Activated naive CD4-positive, alpha-beta T cell treated with anti-CD3 and anti-CD28 coated beads, Interleukin-2, amount 10 ng/mL, durations not matched to agents 7 days and 5 days (primary cell): ENCODE data around the gene TPGS1.

Experiments used
- CTCF ChIA-PET: fragments of 350-600 bp; sonication (Branson Sonifier 250); formaldehyde crosslinking; loops from one replicate; lab custom pipeline; 2021; ENCODE audit warnings: antibody characterized with exemption; lab: Charles Lee
- DNase-seq: peaks from one replicate; pipeline ENCODE4 v3.0.0-alpha.2; 2020
- H3K27ac Mint-ChIP-seq: one replicate; pipeline ENCODE4 v1.8.0; 2021; ENCODE audit warnings: mild to moderate bottlenecking, moderate library complexity, mixed read lengths
- H3K27me3 Mint-ChIP-seq: one replicate; pipeline ENCODE4 v1.8.0; 2021; ENCODE audit warnings: mild to moderate bottlenecking, mixed read lengths
- H3K36me3 Mint-ChIP-seq: one replicate; pipeline ENCODE4 v1.8.0; 2021; ENCODE audit warnings: mixed read lengths
- H3K4me1 Mint-ChIP-seq: one replicate; pipeline ENCODE4 v1.8.0; 2021; ENCODE audit warnings: mixed read lengths
- H3K4me3 Mint-ChIP-seq: one replicate; pipeline ENCODE4 v1.8.0; 2021; ENCODE audit warnings: mild to moderate bottlenecking, moderate library complexity, mixed read lengths
- H3K9me3 Mint-ChIP-seq: one replicate; pipeline ENCODE4 v1.8.0; 2021; ENCODE audit warnings: mixed read lengths

The TPGS1 gene

DNA sequence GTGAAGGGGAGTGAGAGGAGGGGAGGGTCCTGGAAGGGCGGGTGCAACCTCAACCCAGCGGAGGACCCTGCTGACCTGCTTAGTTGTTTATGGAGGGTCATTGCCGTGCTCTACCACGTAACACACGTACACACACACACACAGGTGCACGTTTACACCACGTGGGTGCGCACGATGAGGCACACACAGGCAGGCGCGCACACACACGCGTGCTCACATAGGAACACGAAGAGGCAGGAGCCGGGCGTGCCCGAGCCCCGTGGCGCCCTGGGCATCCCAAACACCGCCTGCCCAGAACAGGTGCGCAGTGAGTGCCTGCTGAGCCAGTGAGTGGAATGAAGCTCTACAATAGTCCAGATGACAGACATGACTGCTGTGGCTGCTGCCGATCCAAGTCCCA, 22.2 kb upstream of the TPGS1 start:
- Mint-ChIP-seq H3K4me1 (peaks cover 14% of the 10 kb centered on the region), H3K9me3 (peaks cover 17% of the 10 kb centered on the region), H3K36me3 (peaks cover 15% of the 10 kb centered on the region), H3K27me3 (peaks cover 46% of the 10 kb centered on the region), H3K27ac (no peak overlapping the region), H3K4me3 (no peak overlapping the region)
- CTCF ChIA-PET = interaction anchor here (0.7 to 1.2 kb wide), 2 partner anchors 10 to 25 kb away, joined by 3 read pairs; no protein-coding TSS in a partner anchor
- no peak for DNase-seq

DNA sequence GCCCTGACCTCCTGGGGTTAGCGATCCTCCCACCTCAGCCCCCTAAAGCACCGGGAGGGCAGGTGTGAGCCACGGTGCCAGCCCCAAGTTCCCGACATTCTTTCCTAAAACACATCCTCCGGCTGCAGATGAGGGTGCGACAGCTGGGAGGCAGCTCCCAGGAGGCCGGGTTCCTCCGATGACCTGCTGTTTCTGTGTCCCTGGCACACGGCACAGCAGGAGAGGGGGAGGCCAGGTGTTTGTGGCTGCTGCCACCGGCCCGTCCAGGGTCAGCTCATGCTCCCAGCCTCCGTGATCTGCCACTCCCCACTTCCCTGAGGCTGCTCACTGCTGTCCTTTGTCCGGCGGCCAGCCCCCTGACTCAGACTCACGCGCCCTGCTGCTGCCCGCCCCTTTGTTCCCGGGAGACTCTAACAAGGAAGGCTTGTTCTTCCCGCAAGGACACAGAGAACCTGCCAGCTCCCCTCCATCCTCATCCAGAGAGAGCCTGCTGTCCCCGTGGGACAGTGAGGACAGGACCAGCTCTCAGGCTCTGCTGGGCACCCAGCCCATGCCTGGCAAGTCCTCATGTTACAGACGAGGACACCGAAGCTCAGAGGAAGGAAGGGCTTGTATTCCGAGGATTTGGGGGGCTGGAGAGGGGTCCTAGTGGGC, 21.6 kb upstream of the TPGS1 start:
- Mint-ChIP-seq H3K27me3 (peaks cover 39% of the 10 kb centered on the region), H3K27ac (no peak overlapping the region), H3K4me1 (peaks cover 17% of the 10 kb centered on the region), H3K36me3 (peaks cover 8% of the 10 kb centered on the region), H3K9me3 (peaks cover 11% of the 10 kb centered on the region), H3K4me3 (no peak overlapping the region)
- DNase-seq = no peak
- CTCF ChIA-PET = interaction anchor here (0.7 to 1.2 kb wide), 2 partner anchors 10 to 24 kb away, joined by 3 read pairs; no protein-coding TSS in a partner anchor

DNA sequence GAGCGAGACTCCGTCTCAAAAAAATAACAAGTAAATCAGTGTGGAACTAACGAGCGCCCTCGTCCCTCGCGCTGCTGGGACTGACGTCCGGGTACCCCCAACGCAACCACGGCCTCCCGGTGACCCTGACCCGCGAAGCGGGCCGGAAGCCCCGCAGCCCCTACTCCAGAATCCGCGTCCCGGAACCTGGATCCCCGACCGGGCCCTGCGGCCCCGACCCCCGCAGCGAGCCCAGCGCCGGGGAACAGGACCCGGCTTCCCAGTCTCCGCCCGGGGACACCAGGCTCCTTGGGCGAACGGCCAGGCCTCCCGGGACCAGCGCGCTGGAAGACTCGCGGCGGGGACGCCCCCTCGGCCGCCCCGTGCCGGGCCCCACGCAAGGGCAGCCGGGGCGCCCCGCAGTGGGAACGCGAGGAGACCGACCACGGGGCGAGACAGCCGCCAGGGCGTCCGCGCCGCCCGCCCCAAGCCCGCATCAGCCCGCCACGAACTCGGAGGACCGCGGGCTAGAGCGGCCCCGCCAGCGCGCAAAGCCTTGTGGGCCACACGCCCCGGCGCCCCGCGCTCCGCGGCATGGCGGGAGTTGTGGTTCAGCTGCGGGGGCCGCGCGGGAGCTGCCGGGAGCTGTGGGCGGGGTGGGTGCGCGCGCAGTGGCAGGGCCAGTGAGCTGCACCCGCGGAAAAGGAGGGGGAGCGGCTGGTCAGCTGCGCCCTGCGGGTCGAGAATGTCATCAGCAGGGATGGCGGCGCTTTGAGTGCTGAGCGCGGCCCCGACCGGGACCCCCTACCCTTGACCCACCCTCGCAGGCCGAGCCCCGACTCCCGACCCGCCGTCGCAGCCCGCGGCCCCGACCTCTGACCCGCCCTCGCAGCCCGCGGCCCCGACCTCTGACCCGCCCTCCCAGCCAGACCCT, 18.5 kb upstream of the TPGS1 start:
- Mint-ChIP-seq H3K4me1 (peaks cover 18% of the 10 kb centered on the region), H3K36me3 (peaks cover under 1% of the 10 kb centered on the region), H3K27ac (peak overlapping the region; percentile 85), H3K4me3 (peak overlapping the region; percentile 79), H3K9me3 (peaks cover 7% of the 10 kb centered on the region), H3K27me3 (peaks cover 27% of the 10 kb centered on the region)
- peak; percentile 94 for DNase-seq
- CTCF ChIA-PET = interaction anchor here (1.0 to 1.6 kb wide), 2 partner anchors 18 to 22 kb away, joined by 7 to 12 read pairs; no protein-coding TSS in a partner anchor

DNA sequence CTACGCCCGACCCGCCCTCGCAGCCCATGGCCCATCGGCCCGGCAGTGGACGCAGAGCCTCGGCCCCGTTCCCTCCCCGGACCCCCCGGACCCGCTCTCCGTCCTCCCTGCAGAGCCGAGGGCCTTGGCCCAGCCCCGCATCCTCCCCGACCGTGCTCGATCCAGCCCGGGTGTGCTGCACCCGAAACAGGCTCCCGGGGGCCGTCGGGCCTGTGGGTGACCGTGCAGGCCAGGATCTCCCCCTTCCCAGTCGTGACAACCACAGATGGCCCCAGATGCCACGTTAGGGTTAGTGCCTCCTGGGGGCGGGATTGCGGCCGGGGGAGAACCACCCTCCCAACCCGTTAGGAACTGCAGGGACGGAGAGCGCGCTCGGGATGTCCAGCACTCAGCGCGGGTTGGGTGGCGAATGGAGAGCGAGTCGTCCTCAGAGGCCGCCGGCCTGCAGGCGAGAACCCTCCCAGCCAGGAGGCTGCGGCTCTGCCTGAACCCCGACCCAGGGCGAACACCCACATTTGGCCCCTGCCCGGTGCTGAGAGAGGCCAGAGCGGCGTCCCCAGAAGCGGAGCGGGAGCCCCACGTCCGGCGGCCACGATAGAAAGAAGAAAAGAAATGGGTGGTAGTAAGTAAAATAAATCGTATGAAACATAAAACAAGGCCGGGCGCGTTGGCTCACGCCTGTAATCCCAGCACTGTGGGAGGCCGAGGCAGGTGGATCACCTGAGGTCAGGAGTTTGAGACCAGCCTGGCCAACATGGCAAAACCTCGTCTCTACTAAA, 17.7 kb upstream of the TPGS1 start:
- CTCF ChIA-PET = interaction anchor here (0.9 to 2.1 kb wide), 4 partner anchors 15 to 21 kb away, joined by 3 to 12 read pairs (median 8); no protein-coding TSS in a partner anchor
- Mint-ChIP-seq H3K27ac (peak overlapping the region; percentile 84), H3K27me3 (peaks cover 26% of the 10 kb centered on the region), H3K36me3 (no peaks in the 10 kb centered on the region), H3K9me3 (peaks cover 7% of the 10 kb centered on the region), H3K4me1 (peaks cover 19% of the 10 kb centered on the region), H3K4me3 (peak overlapping the region; percentile 79)
- no peak for DNase-seq

DNA sequence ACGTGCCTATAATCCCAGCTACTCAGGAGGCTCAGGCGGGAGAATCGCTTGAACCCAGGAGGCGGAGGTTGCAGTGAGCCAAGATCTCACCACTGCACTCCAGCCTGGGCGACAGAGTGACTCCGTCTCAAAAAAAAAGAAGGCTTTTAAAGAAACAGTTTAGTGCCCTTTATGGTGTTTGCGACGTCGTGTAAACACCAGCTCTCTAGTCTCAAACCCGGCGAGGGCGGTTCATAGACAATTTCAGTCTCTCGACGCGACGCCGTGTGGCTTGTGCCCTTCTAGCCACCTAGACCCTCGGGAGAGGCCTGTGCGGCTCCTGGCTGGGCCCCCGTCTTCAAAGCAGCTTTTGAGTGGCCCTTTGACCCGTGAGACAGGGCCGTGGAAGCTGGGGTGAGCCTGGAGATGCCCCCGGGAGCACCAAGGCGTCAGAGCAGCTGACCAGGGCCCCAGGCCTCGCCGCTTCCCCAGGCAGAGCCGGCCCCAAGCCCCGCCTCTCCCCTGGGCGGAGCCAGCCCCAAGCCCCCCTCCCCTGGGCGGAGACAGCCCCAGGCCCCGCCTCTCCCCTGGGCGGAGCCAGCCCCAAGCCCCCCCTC, 16.1 kb upstream of the TPGS1 start:
- peaks cover 7% of the 10 kb centered on the region for H3K9me3 Mint-ChIP-seq
- no peaks in the 10 kb centered on the region for H3K36me3 Mint-ChIP-seq
- H3K4me3 Mint-ChIP-seq = no peak overlapping the region
- DNase-seq = no peak
- CTCF ChIA-PET = interaction anchor here (2.1 to 2.5 kb wide), 2 partner anchors 15 to 20 kb away, joined by 6 to 8 read pairs; partner anchors contain the start of gene TPGS1
- no peak overlapping the region for H3K27ac Mint-ChIP-seq
- H3K4me1 Mint-ChIP-seq = peaks cover 21% of the 10 kb centered on the region
- peaks cover 24% of the 10 kb centered on the region for H3K27me3 Mint-ChIP-seq

DNA sequence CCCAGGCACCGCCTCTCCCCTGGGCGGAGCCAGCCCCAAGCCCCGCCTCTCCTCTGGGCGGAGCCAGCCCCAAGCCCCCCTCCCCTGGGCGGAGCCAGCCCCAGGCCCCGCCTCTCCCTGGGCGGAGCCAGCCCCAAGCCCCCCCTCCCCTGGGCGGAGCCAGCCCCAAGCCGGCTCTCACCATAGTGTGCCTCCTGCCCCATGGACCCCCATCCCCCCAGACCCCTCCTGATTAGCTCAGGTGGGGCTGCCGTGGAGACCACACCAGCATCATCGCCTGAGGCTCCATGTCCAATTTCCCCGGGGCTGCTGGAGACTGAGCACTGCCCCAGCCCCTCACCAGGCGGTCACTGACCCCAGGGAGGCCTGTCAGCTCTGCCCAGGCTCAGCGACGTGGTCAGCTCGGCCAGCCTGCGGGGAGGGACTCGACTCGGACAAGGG, 15.2 kb upstream of the TPGS1 start:
- Mint-ChIP-seq H3K4me3 (no peak overlapping the region), H3K36me3 (no peaks in the 10 kb centered on the region), H3K4me1 (peaks cover 21% of the 10 kb centered on the region), H3K27me3 (peaks cover 29% of the 10 kb centered on the region), H3K9me3 (peaks cover 7% of the 10 kb centered on the region), H3K27ac (no peak overlapping the region)
- DNase-seq = peak; percentile 49
- CTCF ChIA-PET = interaction anchor here (2.5 kb wide), 1 partner anchor 14 kb away, joined by 6 read pairs; the partner anchor contains the start of gene TPGS1

DNA sequence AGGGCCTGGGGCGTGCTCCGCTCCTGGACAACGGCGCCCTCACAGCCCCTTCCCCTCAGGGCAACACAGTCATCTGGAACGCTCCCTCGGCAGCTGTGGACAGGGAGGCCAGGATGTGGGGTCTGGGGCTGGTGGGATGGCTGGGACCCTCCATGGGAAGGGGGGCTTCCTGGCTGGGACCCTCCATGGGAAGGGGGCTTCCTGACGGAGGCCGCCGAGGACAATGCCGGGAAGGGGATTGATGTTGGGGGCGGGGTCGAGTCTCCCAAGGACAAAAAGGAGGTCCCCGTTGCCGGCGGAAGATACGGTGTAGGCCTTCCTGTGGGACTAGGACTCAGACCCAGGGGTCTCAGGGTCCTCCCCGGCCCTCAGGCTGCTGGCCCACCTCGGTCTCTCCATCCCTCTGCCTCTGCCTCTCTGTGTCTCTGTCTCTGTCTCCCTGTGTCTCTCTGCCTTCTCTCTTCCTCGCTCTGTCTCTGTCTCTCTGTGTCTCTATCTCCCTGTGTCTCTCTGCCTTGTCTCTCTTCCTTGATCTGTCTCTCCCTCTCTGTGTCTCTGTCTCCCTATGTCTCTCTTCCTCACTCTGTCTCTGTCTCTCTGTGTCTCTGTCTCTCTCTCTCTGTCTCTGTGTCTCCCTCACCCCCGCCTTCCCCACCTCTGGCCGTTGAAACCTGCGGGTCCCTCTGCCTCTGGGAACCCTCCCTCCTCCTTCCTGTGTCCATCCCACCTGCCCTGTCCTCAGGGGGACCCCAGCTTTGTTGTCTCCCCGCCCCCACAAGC, 13.7 kb upstream of the TPGS1 start:
- Mint-ChIP-seq H3K36me3 (no peaks in the 10 kb centered on the region), H3K4me1 (peaks cover 20% of the 10 kb centered on the region), H3K4me3 (no peak overlapping the region), H3K9me3 (peaks cover 7% of the 10 kb centered on the region), H3K27me3 (peaks cover 42% of the 10 kb centered on the region), H3K27ac (peak overlapping the region; percentile 42)
- CTCF ChIA-PET = interaction anchor here (2.7 kb wide), 1 partner anchor 12 kb away, joined by 18 read pairs; no protein-coding TSS in a partner anchor
- DNase-seq = no peak

DNA sequence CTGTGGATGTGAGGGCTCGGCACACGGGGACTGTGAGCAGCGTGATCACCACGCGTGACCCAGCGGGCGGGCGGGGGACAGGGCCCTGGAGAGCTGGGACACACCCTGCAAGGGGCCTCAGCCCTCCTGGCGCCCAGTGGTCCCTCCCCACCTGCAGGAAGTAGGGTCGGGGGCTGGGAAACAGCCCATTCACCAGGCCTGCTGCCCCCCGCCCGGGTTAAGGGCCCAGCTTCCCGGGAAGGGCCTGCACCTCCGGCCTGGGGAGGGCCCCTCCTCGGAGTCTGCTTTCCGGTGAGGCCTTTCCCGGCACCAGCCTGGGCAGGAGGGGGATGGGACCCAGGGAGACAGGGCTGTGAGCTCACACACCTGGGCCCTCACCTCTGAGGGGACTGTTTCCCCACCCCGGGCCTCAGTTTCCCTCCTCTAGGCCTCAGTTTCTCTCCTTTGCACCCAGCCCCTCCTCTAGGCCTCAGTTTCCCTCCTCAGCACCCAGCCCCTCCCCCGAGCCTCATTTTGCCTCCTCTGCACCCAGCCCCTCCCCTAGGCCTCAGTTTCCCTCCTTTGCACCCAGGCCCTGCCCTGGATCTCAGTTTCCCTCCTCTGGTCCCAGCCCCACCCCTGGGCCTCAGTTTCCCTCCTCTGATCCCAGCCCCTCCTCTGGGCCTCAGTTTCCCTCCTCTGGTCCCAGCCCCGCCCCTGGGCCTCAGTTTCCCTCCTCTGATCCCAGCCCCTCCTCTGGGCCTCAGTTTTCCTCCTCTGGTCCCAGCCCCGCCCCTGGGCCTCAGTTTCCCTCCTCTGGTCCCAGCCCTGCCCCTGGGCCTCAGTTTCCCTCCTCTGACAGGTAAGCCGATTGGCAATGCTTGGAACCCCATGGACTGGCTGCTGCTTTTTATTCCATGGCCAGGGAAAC, 12.9 kb upstream of the TPGS1 start:
- DNase-seq = no peak
- H3K9me3 Mint-ChIP-seq = peaks cover 7% of the 10 kb centered on the region
- CTCF ChIA-PET = interaction anchor here (2.7 kb wide), 1 partner anchor 11 kb away, joined by 18 read pairs; no protein-coding TSS in a partner anchor
- H3K27me3 Mint-ChIP-seq = peaks cover 50% of the 10 kb centered on the region
- no peak overlapping the region for H3K27ac Mint-ChIP-seq
- H3K4me1 Mint-ChIP-seq = peaks cover 21% of the 10 kb centered on the region
- H3K4me3 Mint-ChIP-seq = no peak overlapping the region
- H3K36me3 Mint-ChIP-seq = no peaks in the 10 kb centered on the region

DNA sequence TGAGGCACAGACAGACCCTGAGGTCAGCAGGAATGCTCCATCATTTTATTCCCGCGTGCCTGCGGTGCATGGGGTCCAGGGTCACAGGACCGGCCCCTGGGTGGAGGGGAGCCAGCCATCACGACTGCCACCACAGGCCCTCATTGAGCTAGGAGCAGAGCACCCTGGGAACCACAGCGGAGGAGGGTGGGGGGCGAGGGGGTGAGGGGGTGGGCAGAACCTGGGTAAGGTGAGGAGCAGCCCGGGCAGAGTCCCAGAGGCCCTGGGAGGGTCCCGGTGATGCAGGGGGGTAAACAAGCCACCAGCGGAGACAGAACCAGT, 12.3 kb upstream of the TPGS1 start:
- Mint-ChIP-seq H3K4me1 (peaks cover 15% of the 10 kb centered on the region), H3K4me3 (no peak overlapping the region), H3K9me3 (peaks cover 7% of the 10 kb centered on the region), H3K27me3 (peaks cover 57% of the 10 kb centered on the region), H3K27ac (no peak overlapping the region), H3K36me3 (no peaks in the 10 kb centered on the region)
- no peak for DNase-seq
- CTCF ChIA-PET = interaction anchor here (0.6 to 2.7 kb wide), 4 partner anchors 10 to 34 kb away, joined by 3 to 18 read pairs (median 7); no protein-coding TSS in a partner anchor

DNA sequence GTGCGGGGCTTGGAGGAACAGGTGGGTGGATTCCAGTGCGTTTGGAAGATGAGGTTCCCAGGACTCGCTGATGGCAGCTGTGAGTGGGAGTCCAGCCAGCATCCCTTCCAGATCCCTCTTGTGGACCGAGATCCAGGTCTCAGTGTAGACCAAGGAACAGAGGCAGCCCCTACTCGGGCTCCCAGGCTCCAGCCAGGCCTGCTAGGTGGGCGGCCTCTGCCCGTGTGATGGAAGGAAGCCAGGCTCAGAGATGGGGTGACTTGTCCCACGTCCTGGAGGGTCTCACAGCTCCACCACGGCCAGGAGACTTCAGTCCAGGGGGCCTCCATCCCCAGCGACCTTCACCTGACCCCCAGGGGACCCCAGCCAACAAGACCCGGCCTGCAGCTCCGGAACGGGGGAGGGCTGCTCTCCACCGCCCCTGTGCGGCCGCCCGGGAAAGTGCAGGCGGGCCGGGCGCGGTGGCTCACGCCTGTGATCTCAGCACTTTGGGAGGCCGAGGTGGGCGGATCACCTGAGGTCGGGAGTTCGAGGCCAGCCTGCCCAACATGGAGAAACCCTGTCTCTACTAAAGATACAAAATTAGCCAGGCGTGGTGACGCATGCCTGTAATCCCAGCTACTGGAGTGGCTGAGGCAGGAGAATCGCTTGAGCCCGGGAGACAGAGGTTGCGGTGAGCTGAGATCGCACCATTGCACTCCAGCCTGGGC, 11.7 kb upstream of the TPGS1 start:
- Mint-ChIP-seq H3K36me3 (no peaks in the 10 kb centered on the region), H3K27me3 (peaks cover 62% of the 10 kb centered on the region), H3K4me3 (no peak overlapping the region), H3K27ac (no peak overlapping the region), H3K4me1 (peaks cover 9% of the 10 kb centered on the region), H3K9me3 (peaks cover 7% of the 10 kb centered on the region)
- CTCF ChIA-PET = interaction anchor here (0.6 to 2.7 kb wide), 4 partner anchors 10 to 34 kb away, joined by 3 to 18 read pairs (median 7); no protein-coding TSS in a partner anchor
- DNase-seq = peak; percentile 63

DNA sequence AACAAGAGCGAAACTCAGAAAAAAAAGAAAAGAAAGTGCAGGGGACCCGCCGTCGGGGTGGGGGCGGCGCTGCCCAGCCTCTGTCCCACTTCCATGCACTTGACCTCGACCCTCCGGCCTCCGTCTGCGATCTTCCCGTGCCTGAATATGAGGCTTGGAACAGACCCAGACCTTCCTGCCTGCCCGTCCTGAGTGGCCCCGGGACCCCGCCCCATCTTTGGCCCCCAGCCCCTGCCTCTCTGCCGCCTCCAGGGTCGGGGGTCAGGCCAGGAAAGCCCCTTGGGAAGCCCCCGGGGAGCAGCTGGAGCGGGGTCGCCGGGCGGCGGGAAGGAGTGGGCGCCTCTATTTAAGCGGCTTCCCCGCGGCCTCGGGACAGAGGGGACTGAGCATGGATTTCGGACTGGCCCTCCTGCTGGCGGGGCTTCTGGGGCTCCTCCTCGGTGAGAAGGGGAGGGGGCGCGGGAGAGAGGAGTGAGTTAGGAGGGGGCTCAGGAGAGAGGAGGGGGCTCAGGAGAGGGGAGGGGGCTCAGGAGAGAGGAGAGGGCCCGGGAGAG, 11.1 kb upstream of the TPGS1 start, which contains the start of gene MADCAM1:
TSS of gene MADCAM1 (plus strand) at position 375 of the 554 bp plus-strand sequence. CDS start at position 389, 14 bp downstream.
- Mint-ChIP-seq H3K27me3 (peaks cover 64% of the 10 kb centered on the region), H3K9me3 (peaks cover 7% of the 10 kb centered on the region), H3K4me3 (no peak within 1 kb of the TSS), H3K4me1 (peaks cover 9% of the 10 kb centered on the region), H3K27ac (no peak within 1 kb of the TSS), H3K36me3 (no peaks in the 10 kb centered on the region)
- no peak for DNase-seq
- CTCF ChIA-PET = interaction anchor here (0.8 to 2.7 kb wide), 3 partner anchors 9 to 33 kb away, joined by 3 to 18 read pairs (median 11); no protein-coding TSS in a partner anchor
